ENCODE data around the gene ARID1A. TPM values are rescaled to one million over a fixed set of nuclear protein-coding genes. Genes with fewer than 3 reads are reported as not detected.

The ARID1A gene
- total RNA-seq, 4 donors from 2014 or later, result 22.3 to 51.0 (median 35.0) TPM

- H3K27ac ChIP-seq, result peak overlapping the region; percentile 78 to 83 (median 81)
- peaks cover 20 to 26% of the 10 kb centered on the region in 2 donors for H3K4me1 ChIP-seq
- no peaks in the 10 kb centered on the region for H3K9me3 ChIP-seq
- in situ Hi-C loops (cut with MboI; ENCODE audit: low sequenced_read_pairs in 4 of 4) (no loop called here), intact Hi-C loops (cut with DNase I; ENCODE audit: low total_unique reads) (loop anchor here (2.0 kb wide), 1 partner anchor 37 kb away; no protein-coding TSS in a partner anchor)
- H3K36me3 ChIP-seq, result peaks cover 0 to 5% of the 10 kb centered on the region in 2 donors
- ATAC-seq (no peak), DNase-seq (no peak)
- no peaks in the 10 kb centered on the region for H3K27me3 ChIP-seq
- TF ChIP-seq, protein P1, sequence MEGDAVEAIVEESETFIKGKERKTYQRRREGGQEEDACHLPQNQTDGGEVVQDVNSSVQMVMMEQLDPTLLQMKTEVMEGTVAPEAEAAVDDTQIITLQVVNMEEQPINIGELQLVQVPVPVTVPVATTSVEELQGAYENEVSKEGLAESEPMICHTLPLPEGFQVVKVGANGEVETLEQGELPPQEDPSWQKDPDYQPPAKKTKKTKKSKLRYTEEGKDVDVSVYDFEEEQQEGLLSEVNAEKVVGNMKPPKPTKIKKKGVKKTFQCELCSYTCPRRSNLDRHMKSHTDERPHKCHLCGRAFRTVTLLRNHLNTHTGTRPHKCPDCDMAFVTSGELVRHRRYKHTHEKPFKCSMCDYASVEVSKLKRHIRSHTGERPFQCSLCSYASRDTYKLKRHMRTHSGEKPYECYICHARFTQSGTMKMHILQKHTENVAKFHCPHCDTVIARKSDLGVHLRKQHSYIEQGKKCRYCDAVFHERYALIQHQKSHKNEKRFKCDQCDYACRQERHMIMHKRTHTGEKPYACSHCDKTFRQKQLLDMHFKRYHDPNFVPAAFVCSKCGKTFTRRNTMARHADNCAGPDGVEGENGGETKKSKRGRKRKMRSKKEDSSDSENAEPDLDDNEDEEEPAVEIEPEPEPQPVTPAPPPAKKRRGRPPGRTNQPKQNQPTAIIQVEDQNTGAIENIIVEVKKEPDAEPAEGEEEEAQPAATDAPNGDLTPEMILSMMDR (IDR thresholded peaks at IDR 0.05 in 4 of 5, conservative IDR thresholded peaks at IDR 0.05 in 1 of 5), result no peak
- no peak for TF ChIP-seq POLR2A (IDR thresholded peaks at IDR 0.05)
- H3K4me3 ChIP-seq, result peak overlapping the region; percentile 71 to 94 (median 74)
Observed at GRCh38 chr1:26827663-26828062, 131.8 kb downstream of the ARID1A start.

- TF ChIP-seq, protein P1 (IDR thresholded peaks at IDR 0.05 in 4 of 5, conservative IDR thresholded peaks at IDR 0.05 in 1 of 5), result no peak
- no peak for TF ChIP-seq POLR2A (IDR thresholded peaks at IDR 0.05)
- in situ Hi-C loops (cut with MboI; ENCODE audit: low sequenced_read_pairs in 4 of 4), result no loop called here
- H3K27me3 ChIP-seq, result no peaks in the 10 kb centered on the region
- peaks cover 20 to 26% of the 10 kb centered on the region in 2 donors for H3K4me1 ChIP-seq
- H3K9me3 ChIP-seq, result no peaks in the 10 kb centered on the region
- peaks cover 0 to 14% of the 10 kb centered on the region in 2 donors for H3K36me3 ChIP-seq
- intact Hi-C loops (cut with DNase I; ENCODE audit: low total_unique reads), result no loop called here
- DNase-seq (no peak), ATAC-seq (no peak)
- no peak overlapping the region for H3K4me3 ChIP-seq
- no peak overlapping the region for H3K27ac ChIP-seq
Observed at GRCh38 chr1:26828411-26828991, 132.7 kb downstream of the ARID1A start.

GRCh38 chr1:26829184-26829911, 133.5 kb downstream of the ARID1A start:
- TF ChIP-seq, protein P1 (IDR thresholded peaks at IDR 0.05 in 4 of 5, conservative IDR thresholded peaks at IDR 0.05 in 1 of 5), result no peak
- TF ChIP-seq POLR2A (IDR thresholded peaks at IDR 0.05), result no peak
- Histone ChIP-seq H3K4me3 (no peak overlapping the region), H3K27me3 (no peaks in the 10 kb centered on the region), H3K36me3 (peaks cover 0 to 22% of the 10 kb centered on the region in 2 donors), H3K4me1 (peaks cover 20 to 26% of the 10 kb centered on the region in 2 donors), H3K27ac (no peak overlapping the region), H3K9me3 (no peaks in the 10 kb centered on the region)
- intact Hi-C loops (cut with DNase I; ENCODE audit: low total_unique reads), result no loop called here
- in situ Hi-C loops (cut with MboI; ENCODE audit: low sequenced_read_pairs in 4 of 4), result no loop called here
- DNase-seq (no peak), ATAC-seq (no peak)

- Histone ChIP-seq H3K4me3 (no peak overlapping the region), H3K36me3 (peaks cover 0 to 39% of the 10 kb centered on the region in 2 donors), H3K27me3 (no peaks in the 10 kb centered on the region), H3K9me3 (no peaks in the 10 kb centered on the region), H3K4me1 (peaks cover 20 to 22% of the 10 kb centered on the region in 2 donors), H3K27ac (no peak overlapping the region)
- TF ChIP-seq, protein P1 (IDR thresholded peaks at IDR 0.05 in 4 of 5, conservative IDR thresholded peaks at IDR 0.05 in 1 of 5), result no peak
- TF ChIP-seq POLR2A (IDR thresholded peaks at IDR 0.05), result no peak
- ATAC-seq, result no peak
- in situ Hi-C loops (cut with MboI; ENCODE audit: low sequenced_read_pairs in 4 of 4) (no loop called here), intact Hi-C loops (cut with DNase I; ENCODE audit: low total_unique reads) (no loop called here)
- DNase-seq, result no peak
Observed at GRCh38 chr1:26831059-26831458, 135.2 kb downstream of the ARID1A start.

Other genes starting within 250 kb of the ARID1A start
- 100 to 1,000 TPM in 1 of 4 donors, 10 to 100 TPM in 3; 68.2 to 136 (median 88.4) TPM for gene HMGN2, start 223.6 kb upstream of the ARID1A start, total RNA-seq
- gene RPS6KA1, start 166.3 kb upstream of the ARID1A start, total RNA-seq, result 1 to 10 TPM; 1.5 to 3.5 (median 3.0) TPM
- gene PIGV, start 91.9 kb downstream of the ARID1A start, total RNA-seq, result 10 to 100 TPM in 1 of 4 donors, 1 to 10 TPM in 3; 2.9 to 16.0 (median 5.8) TPM
- 10 to 100 TPM in 3 of 4 donors, 1 to 10 TPM in 1; 8.1 to 16.3 (median 12.5) TPM for gene ZDHHC18, start 130.7 kb downstream of the ARID1A start, total RNA-seq
- 1 to 10 TPM in 1 of 4 donors, under 1 TPM in 1, not detected in 2; 0.36 to 1.5 TPM for gene SFN, start 167.1 kb downstream of the ARID1A start, total RNA-seq
- 10 to 100 TPM in 1 of 4 donors, 1 to 10 TPM in 3; 8.9 to 10.0 (median 9.8) TPM for gene GPN2, start 194.3 kb downstream of the ARID1A start, total RNA-seq
- 10 to 100 TPM; 13.7 to 20.4 (median 16.9) TPM for gene GPATCH3, start 204.5 kb downstream of the ARID1A start, total RNA-seq
- gene NR0B2, start 218.0 kb downstream of the ARID1A start, total RNA-seq, result under 1 TPM in 1 of 4 donors, not detected in 3; 0.31 TPM
- 10 to 100 TPM; 39.9 to 83.5 (median 70.6) TPM for gene NUDC, start 225.7 kb downstream of the ARID1A start, total RNA-seq

All from gastrocnemius medialis (tissue), 4 donors.